WTC11 (cell line): ENCODE data around the gene CSNK1A1L.

Source experiments
- ATF3 ChIP-seq: sonication (generic); formaldehyde crosslinking; conservative IDR thresholded peaks from 2 replicates; pipeline ENCODE4 v1.8.1; 2022; ENCODE audit warnings: mild to moderate bottlenecking, missing genetic modification reagents
- CREB1 ChIP-seq: sonication (generic); formaldehyde crosslinking; IDR thresholded peaks from 2 replicates; pipeline ENCODE4 v1.8.0; 2023; ENCODE audit warnings: mild to moderate bottlenecking, missing genetic modification reagents
- ERG ChIP-seq: fragments of 250-450 bp; sonication (Bioruptor Pico); IDR thresholded peaks from 2 replicates; pipeline ENCODE4 v1.8.0; 2021; ENCODE audit warnings: mild to moderate bottlenecking
- ETV6 ChIP-seq: sonication (generic); formaldehyde crosslinking; IDR thresholded peaks from 2 replicates; pipeline ENCODE4 v1.8.1; 2022; ENCODE audit warnings: mild to moderate bottlenecking, missing genetic modification reagents
- GTF2I ChIP-seq: fragments of 250-450 bp; sonication (Bioruptor Pico); conservative IDR thresholded peaks from 2 replicates; pipeline ENCODE4 v1.4.0; 2021; ENCODE audit warnings: mild to moderate bottlenecking
- JUN ChIP-seq: sonication (generic); formaldehyde crosslinking; IDR thresholded peaks from 2 replicates; pipeline ENCODE4 v1.8.0; 2023; ENCODE audit warnings: mild to moderate bottlenecking, missing genetic modification reagents
- NFE2L1 ChIP-seq: sonication (generic); formaldehyde crosslinking; IDR thresholded peaks from 2 replicates; pipeline ENCODE4 v1.8.1; 2023; ENCODE audit warnings: missing genetic modification reagents
- ZNF121 ChIP-seq: sonication (generic); formaldehyde crosslinking; IDR thresholded peaks from 2 replicates; pipeline ENCODE4 v1.8.0; 2023; ENCODE audit warnings: missing genetic modification reagents
- ZNF396 ChIP-seq: fragments of 250-450 bp; sonication (Bioruptor Pico); IDR thresholded peaks from 2 replicates; pipeline ENCODE4 v1.8.0; 2021; ENCODE audit warnings: mild to moderate bottlenecking, moderate library complexity, borderline replicate concordance
- TF ChIP-seq, protein P1 (sequence below): fragments of 200-600 bp; IDR thresholded peaks from 2 replicates; pipeline ENCODE4 v1.8.0; 2022; ENCODE audit warnings: antibody characterized with exemption
- TF ChIP-seq, protein P2 (sequence below): fragments of 250-450 bp; sonication (Bioruptor Pico); IDR thresholded peaks from 2 replicates; pipeline ENCODE4 v1.9.0; 2021; ENCODE audit warnings: moderate library complexity, mild to moderate bottlenecking, inconsistent platforms, borderline replicate concordance
- TF ChIP-seq, protein P3 (sequence below): sonication (generic); formaldehyde crosslinking; IDR thresholded peaks from 2 replicates; pipeline ENCODE4 v1.8.0; 2022; ENCODE audit warnings: mild to moderate bottlenecking, missing genetic modification reagents
- TF ChIP-seq, protein P4 (sequence below): sonication (generic); formaldehyde crosslinking; IDR thresholded peaks from 2 replicates; pipeline ENCODE4 v1.8.1; 2022; ENCODE audit warnings: mild to moderate bottlenecking, moderate library complexity, missing genetic modification reagents

DNA sequence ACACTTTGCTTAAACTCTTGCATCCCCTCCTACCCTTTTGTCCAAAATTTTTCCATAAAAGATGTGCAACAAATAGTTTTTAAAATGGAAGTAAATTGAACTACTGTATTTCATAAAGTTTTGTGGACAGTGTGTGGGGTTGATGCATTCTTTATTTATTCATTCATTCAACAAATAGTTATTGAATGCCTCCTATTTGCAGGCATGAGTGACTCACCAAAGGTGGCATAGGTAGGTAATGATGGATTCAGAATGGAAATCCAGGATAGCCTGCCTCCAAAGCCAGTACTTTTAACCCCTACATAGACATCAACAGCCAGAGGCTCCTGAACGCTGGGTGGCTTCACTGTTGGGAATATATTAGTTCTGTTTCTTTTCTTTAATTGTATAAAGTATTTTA is 2.4 kb upstream of the CSNK1A1L start:
- TF ChIP-seq CREB1 (CRISPR knock-in tag) (no peak), GTF2I (CRISPR knock-in tag) (no peak), ERG (CRISPR knock-in tag) (no peak), ZNF396 (no peak), ATF3 (no peak), ETV6 (CRISPR knock-in tag) (no peak), JUN (CRISPR knock-in tag) (no peak), ZNF121 (no peak), NFE2L1 (CRISPR knock-in tag) (no peak)
- TF ChIP-seq, protein P1, sequence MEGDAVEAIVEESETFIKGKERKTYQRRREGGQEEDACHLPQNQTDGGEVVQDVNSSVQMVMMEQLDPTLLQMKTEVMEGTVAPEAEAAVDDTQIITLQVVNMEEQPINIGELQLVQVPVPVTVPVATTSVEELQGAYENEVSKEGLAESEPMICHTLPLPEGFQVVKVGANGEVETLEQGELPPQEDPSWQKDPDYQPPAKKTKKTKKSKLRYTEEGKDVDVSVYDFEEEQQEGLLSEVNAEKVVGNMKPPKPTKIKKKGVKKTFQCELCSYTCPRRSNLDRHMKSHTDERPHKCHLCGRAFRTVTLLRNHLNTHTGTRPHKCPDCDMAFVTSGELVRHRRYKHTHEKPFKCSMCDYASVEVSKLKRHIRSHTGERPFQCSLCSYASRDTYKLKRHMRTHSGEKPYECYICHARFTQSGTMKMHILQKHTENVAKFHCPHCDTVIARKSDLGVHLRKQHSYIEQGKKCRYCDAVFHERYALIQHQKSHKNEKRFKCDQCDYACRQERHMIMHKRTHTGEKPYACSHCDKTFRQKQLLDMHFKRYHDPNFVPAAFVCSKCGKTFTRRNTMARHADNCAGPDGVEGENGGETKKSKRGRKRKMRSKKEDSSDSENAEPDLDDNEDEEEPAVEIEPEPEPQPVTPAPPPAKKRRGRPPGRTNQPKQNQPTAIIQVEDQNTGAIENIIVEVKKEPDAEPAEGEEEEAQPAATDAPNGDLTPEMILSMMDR: no peak
- TF ChIP-seq, protein P2, sequence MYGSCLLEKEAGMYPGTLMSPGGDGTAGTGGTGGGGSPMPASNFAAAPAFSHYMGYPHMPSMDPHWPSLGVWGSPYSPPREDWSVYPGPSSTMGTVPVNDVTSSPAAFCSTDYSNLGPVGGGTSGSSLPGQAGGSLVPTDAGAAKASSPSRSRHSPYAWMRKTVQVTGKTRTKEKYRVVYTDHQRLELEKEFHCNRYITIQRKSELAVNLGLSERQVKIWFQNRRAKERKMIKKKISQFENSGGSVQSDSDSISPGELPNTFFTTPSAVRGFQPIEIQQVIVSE: no peak
- TF ChIP-seq, protein P3, sequence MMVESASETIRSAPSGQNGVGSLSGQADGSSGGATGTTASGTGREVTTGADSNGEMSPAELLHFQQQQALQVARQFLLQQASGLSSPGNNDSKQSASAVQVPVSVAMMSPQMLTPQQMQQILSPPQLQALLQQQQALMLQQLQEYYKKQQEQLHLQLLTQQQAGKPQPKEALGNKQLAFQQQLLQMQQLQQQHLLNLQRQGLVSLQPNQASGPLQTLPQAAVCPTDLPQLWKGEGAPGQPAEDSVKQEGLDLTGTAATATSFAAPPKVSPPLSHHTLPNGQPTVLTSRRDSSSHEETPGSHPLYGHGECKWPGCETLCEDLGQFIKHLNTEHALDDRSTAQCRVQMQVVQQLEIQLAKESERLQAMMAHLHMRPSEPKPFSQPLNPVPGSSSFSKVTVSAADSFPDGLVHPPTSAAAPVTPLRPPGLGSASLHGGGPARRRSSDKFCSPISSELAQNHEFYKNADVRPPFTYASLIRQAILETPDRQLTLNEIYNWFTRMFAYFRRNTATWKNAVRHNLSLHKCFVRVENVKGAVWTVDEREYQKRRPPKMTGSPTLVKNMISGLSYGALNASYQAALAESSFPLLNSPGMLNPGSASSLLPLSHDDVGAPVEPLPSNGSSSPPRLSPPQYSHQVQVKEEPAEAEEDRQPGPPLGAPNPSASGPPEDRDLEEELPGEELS (CRISPR knock-in tag): no peak
- TF ChIP-seq, protein P4, sequence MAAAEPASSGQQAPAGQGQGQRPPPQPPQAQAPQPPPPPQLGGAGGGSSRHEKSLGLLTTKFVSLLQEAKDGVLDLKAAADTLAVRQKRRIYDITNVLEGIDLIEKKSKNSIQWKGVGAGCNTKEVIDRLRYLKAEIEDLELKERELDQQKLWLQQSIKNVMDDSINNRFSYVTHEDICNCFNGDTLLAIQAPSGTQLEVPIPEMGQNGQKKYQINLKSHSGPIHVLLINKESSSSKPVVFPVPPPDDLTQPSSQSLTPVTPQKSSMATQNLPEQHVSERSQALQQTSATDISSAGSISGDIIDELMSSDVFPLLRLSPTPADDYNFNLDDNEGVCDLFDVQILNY: no peak
